ENCODE data around the gene IRGC. TPM values are rescaled to one million over a fixed set of nuclear protein-coding genes. Genes with fewer than 3 reads are reported as not detected.

Gene IRGC
- total RNA-seq, 1 donor from 2014 or later, result not detected

DNA sequence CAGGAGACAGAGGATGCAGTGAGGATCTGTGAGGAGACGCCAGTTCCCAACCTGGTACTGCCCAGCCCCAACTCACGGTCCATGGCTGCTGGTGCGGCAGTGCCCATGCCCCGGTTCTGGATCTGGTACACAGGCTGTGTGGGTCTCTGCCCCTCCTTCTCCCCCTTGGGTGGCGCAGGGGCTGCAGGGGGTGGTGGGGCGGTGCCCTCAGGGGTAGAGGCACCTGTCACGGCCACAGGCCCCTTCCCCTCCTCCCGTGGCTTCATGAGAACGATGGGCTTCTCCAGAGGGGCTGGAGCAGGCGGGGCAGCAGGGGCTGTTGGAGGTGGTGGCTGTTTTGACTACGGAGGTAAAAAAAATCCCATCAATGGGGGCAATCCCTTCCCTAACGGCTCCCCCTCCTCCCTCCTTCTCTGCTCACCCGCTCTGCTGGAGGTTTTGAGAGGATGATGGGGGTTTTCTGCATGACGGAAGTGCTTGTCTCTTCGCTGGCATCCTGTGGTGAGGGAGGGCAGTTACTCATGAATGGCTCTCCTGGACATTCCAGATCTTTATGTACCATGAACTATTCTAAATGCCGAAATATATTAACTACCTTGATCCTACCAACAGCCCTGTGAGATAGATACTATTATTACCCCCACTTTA lies 31.8 kb downstream of the IRGC start:
- no peak overlapping the region for H3K4me3 ChIP-seq
- peaks cover 0 to 69% of the 10 kb centered on the region in 2 donors for H3K36me3 ChIP-seq
- H3K9me3 ChIP-seq, result no peaks in the 10 kb centered on the region
- no peak for DNase-seq (ENCODE audit: extremely low spot score in 2 of 2)
- H3K27ac ChIP-seq, result no peak overlapping the region
- TF ChIP-seq POLR2A (IDR thresholded peaks at IDR 0.05) (no peak), POLR2AphosphoS5 (IDR thresholded peaks at IDR 0.05; ENCODE audit: insufficient read depth in 1 of 2, low read depth in 1 of 2) (no peak)
- TF ChIP-seq, protein P1, sequence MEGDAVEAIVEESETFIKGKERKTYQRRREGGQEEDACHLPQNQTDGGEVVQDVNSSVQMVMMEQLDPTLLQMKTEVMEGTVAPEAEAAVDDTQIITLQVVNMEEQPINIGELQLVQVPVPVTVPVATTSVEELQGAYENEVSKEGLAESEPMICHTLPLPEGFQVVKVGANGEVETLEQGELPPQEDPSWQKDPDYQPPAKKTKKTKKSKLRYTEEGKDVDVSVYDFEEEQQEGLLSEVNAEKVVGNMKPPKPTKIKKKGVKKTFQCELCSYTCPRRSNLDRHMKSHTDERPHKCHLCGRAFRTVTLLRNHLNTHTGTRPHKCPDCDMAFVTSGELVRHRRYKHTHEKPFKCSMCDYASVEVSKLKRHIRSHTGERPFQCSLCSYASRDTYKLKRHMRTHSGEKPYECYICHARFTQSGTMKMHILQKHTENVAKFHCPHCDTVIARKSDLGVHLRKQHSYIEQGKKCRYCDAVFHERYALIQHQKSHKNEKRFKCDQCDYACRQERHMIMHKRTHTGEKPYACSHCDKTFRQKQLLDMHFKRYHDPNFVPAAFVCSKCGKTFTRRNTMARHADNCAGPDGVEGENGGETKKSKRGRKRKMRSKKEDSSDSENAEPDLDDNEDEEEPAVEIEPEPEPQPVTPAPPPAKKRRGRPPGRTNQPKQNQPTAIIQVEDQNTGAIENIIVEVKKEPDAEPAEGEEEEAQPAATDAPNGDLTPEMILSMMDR (IDR thresholded peaks at IDR 0.05), result no peak
- intact Hi-C loops (cut with DNase I), result loop anchor here (5.0 kb wide), 1 partner anchor 35 kb away; the partner anchor contains the start of gene KCNN4
- H3K4me1 ChIP-seq, result peaks cover 6% of the 10 kb centered on the region
- no peaks in the 10 kb centered on the region for H3K27me3 ChIP-seq

DNA sequence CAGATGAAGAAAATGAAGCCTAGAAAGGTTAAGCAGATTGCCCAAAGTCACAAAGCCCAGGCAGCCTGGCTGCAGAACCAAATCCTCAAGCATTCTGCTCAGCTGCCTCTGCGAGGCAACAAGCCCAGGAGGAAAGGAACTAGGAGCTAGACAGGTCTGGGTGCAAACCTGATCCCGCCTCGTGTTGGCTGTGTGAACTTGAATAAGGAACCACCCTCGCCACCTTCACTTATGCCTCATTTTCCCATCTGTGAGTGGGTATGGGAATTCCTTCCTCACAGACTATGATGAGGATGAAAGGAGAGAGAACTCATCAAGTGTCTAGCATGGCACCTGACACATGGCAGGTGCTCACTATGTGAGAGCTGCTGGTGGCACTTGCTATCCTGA lies 32.3 kb downstream of the IRGC start:
- intact Hi-C loops (cut with DNase I), result loop anchor here (5.0 kb wide), 1 partner anchor 34 kb away; the partner anchor contains the start of gene KCNN4
- H3K36me3 ChIP-seq, result peaks cover 0 to 63% of the 10 kb centered on the region in 2 donors
- H3K4me3 ChIP-seq, result no peak overlapping the region
- TF ChIP-seq POLR2AphosphoS5 (IDR thresholded peaks at IDR 0.05; ENCODE audit: insufficient read depth in 1 of 2, low read depth in 1 of 2) (no peak), POLR2A (IDR thresholded peaks at IDR 0.05) (no peak)
- TF ChIP-seq, protein P1 (IDR thresholded peaks at IDR 0.05), result no peak
- peaks cover 11% of the 10 kb centered on the region for H3K4me1 ChIP-seq
- DNase-seq (ENCODE audit: extremely low spot score in 2 of 2), result no peak
- H3K27me3 ChIP-seq, result no peaks in the 10 kb centered on the region
- H3K27ac ChIP-seq, result no peak overlapping the region
- no peaks in the 10 kb centered on the region for H3K9me3 ChIP-seq

DNA sequence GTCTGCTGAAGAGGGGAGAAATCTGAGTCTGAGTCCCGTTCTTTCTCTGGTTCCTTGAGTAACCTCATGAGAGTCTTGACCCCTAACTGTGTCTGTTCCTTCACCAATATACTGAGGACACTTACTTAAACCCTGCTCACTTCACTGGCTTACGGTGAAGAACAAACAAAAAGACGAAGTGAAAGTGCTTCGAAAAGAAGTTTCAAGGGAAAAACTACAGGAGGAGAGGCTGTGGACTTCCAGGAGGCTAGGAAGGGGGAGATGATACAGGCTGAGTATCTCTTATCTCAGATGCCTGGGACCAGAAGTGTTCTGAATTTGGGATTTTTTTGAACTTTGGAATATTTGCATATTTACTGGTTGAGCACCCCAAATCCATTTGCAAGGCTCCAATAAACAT lies 32.8 kb downstream of the IRGC start:
- TF ChIP-seq, protein P1 (IDR thresholded peaks at IDR 0.05), result no peak
- TF ChIP-seq POLR2AphosphoS5 (IDR thresholded peaks at IDR 0.05; ENCODE audit: insufficient read depth in 1 of 2, low read depth in 1 of 2) (no peak), POLR2A (IDR thresholded peaks at IDR 0.05) (no peak)
- no peak overlapping the region for H3K4me3 ChIP-seq
- peaks cover 0 to 59% of the 10 kb centered on the region in 2 donors for H3K36me3 ChIP-seq
- intact Hi-C loops (cut with DNase I), result loop anchor here (5.0 kb wide), 1 partner anchor 34 kb away; the partner anchor contains the start of gene KCNN4
- peaks cover 16% of the 10 kb centered on the region for H3K4me1 ChIP-seq
- H3K9me3 ChIP-seq, result no peaks in the 10 kb centered on the region
- H3K27ac ChIP-seq, result no peak overlapping the region
- no peaks in the 10 kb centered on the region for H3K27me3 ChIP-seq
- DNase-seq (ENCODE audit: extremely low spot score in 2 of 2), result no peak

DNA sequence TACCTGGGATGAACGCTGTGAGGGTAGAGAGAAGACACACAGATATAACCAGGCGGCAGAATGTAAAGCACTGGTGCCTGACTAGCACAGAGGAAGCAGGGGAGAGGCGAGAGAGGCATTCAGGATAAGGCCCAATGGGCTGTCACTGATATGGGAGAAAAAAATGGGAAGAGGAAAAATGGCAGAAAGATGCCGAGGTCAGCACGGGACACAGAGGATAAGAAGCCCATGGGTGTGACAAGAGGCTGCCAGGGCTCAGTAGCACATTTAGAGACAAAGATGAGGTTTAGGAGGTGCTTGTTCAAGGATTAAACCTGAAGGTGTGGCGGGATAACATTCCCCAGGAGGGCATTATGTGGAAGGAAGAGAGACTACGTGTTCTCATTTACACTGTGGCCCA lies 33.3 kb downstream of the IRGC start:
- intact Hi-C loops (cut with DNase I), result loop anchor here (5.0 kb wide), 1 partner anchor 33 kb away; the partner anchor contains the start of gene KCNN4
- H3K36me3 ChIP-seq, result peaks cover 0 to 54% of the 10 kb centered on the region in 2 donors

More for the DNA sequence above, 33.3 kb downstream of the IRGC start:
- no peaks in the 10 kb centered on the region for H3K9me3 ChIP-seq
- no peaks in the 10 kb centered on the region for H3K27me3 ChIP-seq
- no peak overlapping the region for H3K27ac ChIP-seq
- DNase-seq (ENCODE audit: extremely low spot score in 2 of 2), result no peak
- H3K4me3 ChIP-seq, result no peak overlapping the region
- TF ChIP-seq, protein P1 (IDR thresholded peaks at IDR 0.05), result no peak
- TF ChIP-seq POLR2A (IDR thresholded peaks at IDR 0.05) (no peak), POLR2AphosphoS5 (IDR thresholded peaks at IDR 0.05; ENCODE audit: insufficient read depth in 1 of 2, low read depth in 1 of 2) (no peak)
- peaks cover 20% of the 10 kb centered on the region for H3K4me1 ChIP-seq
